ENCODE measurements around the gene PRDM16.
"Not testable (repeated sequence)": the region's sequence is repeated elsewhere in the genome, so short reads cannot be mapped to it uniquely, and the experiment has no call there.

Gene PRDM16

GRCh38 chr1:3084726-3085125 lies 15.7 kb downstream of the PRDM16 start:
- no peak for DNase-seq

- no peak for DNase-seq
Measured at GRCh38 chr1:3085721-3086120, 16.7 kb downstream of the PRDM16 start.

GRCh38 chr1:3086272-3086974 lies 17.4 kb downstream of the PRDM16 start:
- no peak for DNase-seq

GRCh38 chr1:3087049-3087448 lies 18.0 kb downstream of the PRDM16 start:
- DNase-seq: no peak

- not testable (repeated sequence) for DNase-seq
Measured at GRCh38 chr1:3087946-3088668, 19.1 kb downstream of the PRDM16 start.

GRCh38 chr1:3089490-3089889 lies 20.5 kb downstream of the PRDM16 start:
- no peak for DNase-seq

GRCh38 chr1:3091334-3091733 lies 22.3 kb downstream of the PRDM16 start:
- DNase-seq: no peak

- no peak for DNase-seq
Measured at GRCh38 chr1:3092530-3092929, 23.5 kb downstream of the PRDM16 start.

GRCh38 chr1:3093898-3094626 lies 25.1 kb downstream of the PRDM16 start:
- no peak for DNase-seq

GRCh38 chr1:3094863-3095780 lies 26.1 kb downstream of the PRDM16 start:
- no peak for DNase-seq

GRCh38 chr1:3096345-3096744 lies 27.3 kb downstream of the PRDM16 start:
- DNase-seq: no peak

GRCh38 chr1:3097231-3097630 lies 28.2 kb downstream of the PRDM16 start:
- no peak for DNase-seq

- no peak for DNase-seq
Measured at GRCh38 chr1:3097861-3098260, 28.9 kb downstream of the PRDM16 start.

GRCh38 chr1:3099861-3100260 lies 30.9 kb downstream of the PRDM16 start:
- no peak for DNase-seq

GRCh38 chr1:3101124-3101939 lies 32.3 kb downstream of the PRDM16 start:
- DNase-seq: peak in 1 of 3 experiments; percentile 3

GRCh38 chr1:3102641-3103040 lies 33.6 kb downstream of the PRDM16 start:
- DNase-seq: no peak

- DNase-seq: no peak
Measured at GRCh38 chr1:3103967-3104677, 35.1 kb downstream of the PRDM16 start.

- DNase-seq: no peak
Measured at GRCh38 chr1:3105167-3105863, 36.3 kb downstream of the PRDM16 start.

- no peak for DNase-seq
Measured at GRCh38 chr1:3106216-3106615, 37.2 kb downstream of the PRDM16 start.

- DNase-seq: no peak
Measured at GRCh38 chr1:3107201-3107600, 38.2 kb downstream of the PRDM16 start.

- DNase-seq: no peak
Measured at GRCh38 chr1:3109355-3109754, 40.4 kb downstream of the PRDM16 start.

Data from NCI-H1417 (cell line).